GM23248 (cell line): Measurements from ENCODE around the gene HCST.

Experiments
- EZH2 ChIP-seq: fragments of 200-600 bp; sonication (generic); IDR thresholded peaks from 2 replicates; pipeline ENCODE4 v1.6.1; 2018; ENCODE audit warnings: antibody characterized with exemption, mild to moderate bottlenecking; ENCODE audit not compliant: insufficient read depth, poor library complexity, severe bottlenecking
- EZH2phosphoT487 ChIP-seq: fragments of 200-600 bp; sonication (generic); IDR thresholded peaks from 2 replicates; pipeline ENCODE4 v1.6.1; 2018; ENCODE audit warnings: antibody characterized with exemption, moderate library complexity, mild to moderate bottlenecking, low read depth; ENCODE audit not compliant: insufficient read depth

DNA sequence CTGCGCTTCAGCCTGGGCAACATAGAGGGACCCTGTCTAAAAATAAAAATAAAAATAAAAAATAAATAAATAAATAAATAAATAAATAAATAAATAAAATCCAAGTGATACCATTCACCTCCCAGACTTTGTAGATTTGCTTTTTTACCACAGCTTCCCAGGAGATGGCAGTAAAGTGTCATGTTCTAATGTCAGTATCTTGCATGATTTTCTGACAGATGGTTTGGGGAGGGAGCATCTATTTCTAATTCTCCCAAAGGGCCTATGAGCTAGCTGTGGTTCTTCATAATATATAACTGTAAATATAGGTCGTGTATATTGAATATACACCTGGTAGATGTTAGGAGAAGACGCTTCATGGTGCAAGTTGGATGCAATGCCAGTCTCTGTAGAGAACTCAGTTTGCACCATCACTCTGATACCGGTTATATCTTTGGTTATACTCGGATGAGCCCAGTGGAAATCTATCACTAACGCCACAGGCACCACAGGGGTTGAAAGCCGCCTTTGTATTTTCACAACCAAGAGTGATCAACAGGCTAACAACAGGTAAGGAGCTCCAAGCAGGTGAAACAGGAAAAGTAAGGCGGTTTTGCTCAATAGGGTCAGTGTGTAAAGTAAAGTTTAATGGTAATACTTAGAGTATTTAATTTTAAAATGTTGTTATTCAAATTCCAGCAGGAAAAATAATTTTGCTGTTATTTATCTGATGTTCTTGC is 20.1 kb upstream of the HCST start:
- TF ChIP-seq EZH2phosphoT487 (no peak), EZH2 (no peak)
